ENCODE measurements around the gene AFF3. TPM values are rescaled to one million over a fixed set of nuclear protein-coding genes. Genes with fewer than 3 reads are reported as not detected.

The AFF3 gene
- total and polyA plus RNA-seq, 2 of the 13 experiments (the other 11 are each of a cell fraction or from before 2014, with no cell fraction given): not detected

DNA sequence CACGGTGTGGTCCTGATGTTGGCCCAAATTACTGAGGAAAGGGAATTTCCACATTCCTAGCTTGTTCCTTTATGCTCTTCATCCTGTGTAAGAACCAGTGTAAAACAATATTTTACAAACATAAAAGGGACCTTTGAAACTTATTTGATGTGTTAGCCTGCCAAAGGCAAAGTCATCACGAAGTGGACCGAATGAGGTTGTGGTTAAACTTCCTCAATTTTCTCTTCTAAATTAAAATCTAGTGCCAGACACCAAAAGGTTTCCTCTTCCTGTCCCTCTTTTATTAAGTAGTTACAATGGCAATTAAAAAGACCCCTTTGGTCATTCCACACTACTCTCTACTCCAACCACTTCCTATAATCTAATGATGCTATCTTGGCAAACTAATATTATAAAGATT, 279.8 kb downstream of the AFF3 start (continued):
- TF ChIP-seq, protein P1, sequence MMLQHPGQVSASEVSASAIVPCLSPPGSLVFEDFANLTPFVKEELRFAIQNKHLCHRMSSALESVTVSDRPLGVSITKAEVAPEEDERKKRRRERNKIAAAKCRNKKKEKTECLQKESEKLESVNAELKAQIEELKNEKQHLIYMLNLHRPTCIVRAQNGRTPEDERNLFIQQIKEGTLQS (CRISPR knock-in tag; IDR thresholded peaks at IDR 0.05): no peak
- TF ChIP-seq GPN1 (CRISPR knock-in tag; IDR thresholded peaks at IDR 0.05; ENCODE audit: borderline replicate concordance) (no peak), ZNF256 (CRISPR knock-in tag; conservative IDR thresholded peaks at IDR 0.05) (no peak), SMAD3 (CRISPR knock-in tag; IDR thresholded peaks at IDR 0.05) (no peak), ZNF33B (CRISPR knock-in tag; IDR thresholded peaks at IDR 0.05) (no peak)

DNA sequence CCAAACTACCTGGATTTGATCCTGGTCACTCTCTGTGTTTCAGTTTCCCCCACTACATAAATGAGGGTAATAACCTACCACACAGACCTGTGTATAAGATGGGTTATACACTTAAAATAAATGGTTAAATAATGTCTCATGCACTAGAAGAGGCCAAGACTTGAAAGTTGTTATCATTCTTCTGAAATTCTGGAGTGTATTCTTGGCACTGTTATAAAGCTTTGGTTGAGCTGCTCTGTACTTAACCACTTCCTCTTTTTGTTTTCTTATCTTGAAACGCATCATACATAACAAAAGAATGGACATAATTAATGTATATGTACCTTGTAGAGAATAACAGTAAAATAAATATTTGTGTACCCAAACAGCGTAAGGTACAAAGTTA, 281.0 kb downstream of the AFF3 start:
- BruUV-seq (replicated peaks): no TSS peak
- ChIA-PET POLR2A (no interaction called here), CTCF (ENCODE audit: low intra/inter-chr PET ratio, low total read pairs) (no interaction called here)
- Histone ChIP-seq H2AFZ (ENCODE audit: low read length) (no peak overlapping the region), H4K20me1 (ENCODE audit: insufficient read depth, low read length) (no peaks in the 10 kb centered on the region), H3K4me3 (replicated peaks in 1 of 3; ENCODE audit: insufficient read depth in 1 of 3, low read depth in 2 of 3, low read length in 3 of 3) (no peak overlapping the region), H3K79me2 (ENCODE audit: insufficient read depth, low read length) (no peaks in the 10 kb centered on the region), H3K4me1 (ENCODE audit: insufficient read depth, low read length) (no peaks in the 10 kb centered on the region), H3K27me3 (ENCODE audit: control insufficient read depth in 1 of 2, insufficient read depth in 2 of 2, low read length in 2 of 2) (no peaks in the 10 kb centered on the region), H3K27ac (ENCODE audit: extremely low read length, insufficient read depth, low read length) (no peak overlapping the region), H3K9me3 (ENCODE audit: low read length) (no peaks in the 10 kb centered on the region), H3K9ac (ENCODE audit: insufficient read depth, low read depth, low read length) (no peak overlapping the region), H3K36me3 (replicated peaks in 1 of 2; ENCODE audit: control insufficient read depth in 1 of 2, insufficient read depth in 2 of 2, low read length in 2 of 2) (no peaks in the 10 kb centered on the region), H3K4me2 (ENCODE audit: low read depth, low read length) (no peak overlapping the region)
- intact Hi-C loops (cut with micrococcal nuclease; ENCODE audit: unreplicated experiment): no loop called here
- 37% methylated on average over 2 of the region's 2 CpGs for WGBS (ENCODE audit: low lambda C conversion rate)
- in situ Hi-C loops (cut with HindIII; ENCODE audit: extremely low pct_ligation_motif_present, low pct_unique_long_range_greater_than_20kb): no loop called here
- no peak for ATAC-seq
- no peak for TF ChIP-seq ZNF761 (CRISPR knock-in tag; conservative IDR thresholded peaks at IDR 0.05)
- no peak for TF ChIP-seq ZNF253 (CRISPR knock-in tag; IDR thresholded peaks at IDR 0.05; ENCODE audit: borderline replicate concordance)
- no peak for TF ChIP-seq HHEX (CRISPR knock-in tag; IDR thresholded peaks at IDR 0.05)
- no peak for TF ChIP-seq ZIK1 (CRISPR knock-in tag; IDR thresholded peaks at IDR 0.05; ENCODE audit: borderline replicate concordance, low read depth)
- no peak for TF ChIP-seq FOXA3 (CRISPR knock-in tag; IDR thresholded peaks at IDR 0.05)
- no peak for TF ChIP-seq ARHGAP35 (CRISPR knock-in tag; IDR thresholded peaks at IDR 0.05; ENCODE audit: borderline replicate concordance)
- no peak for TF ChIP-seq NPAS2 (CRISPR knock-in tag; IDR thresholded peaks at IDR 0.05; ENCODE audit: borderline replicate concordance)
- no peak for TF ChIP-seq ZKSCAN1 (IDR thresholded peaks at IDR 0.05; ENCODE audit: low read length)
- no peak for TF ChIP-seq POLR2AphosphoS5 (IDR thresholded peaks at IDR 0.05; ENCODE audit: low read depth, low read length)
- TF ChIP-seq, protein P2, sequence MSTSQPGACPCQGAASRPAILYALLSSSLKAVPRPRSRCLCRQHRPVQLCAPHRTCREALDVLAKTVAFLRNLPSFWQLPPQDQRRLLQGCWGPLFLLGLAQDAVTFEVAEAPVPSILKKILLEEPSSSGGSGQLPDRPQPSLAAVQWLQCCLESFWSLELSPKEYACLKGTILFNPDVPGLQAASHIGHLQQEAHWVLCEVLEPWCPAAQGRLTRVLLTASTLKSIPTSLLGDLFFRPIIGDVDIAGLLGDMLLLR (CRISPR knock-in tag; IDR thresholded peaks at IDR 0.05): no peak
- TF ChIP-seq MED8 (CRISPR knock-in tag; IDR thresholded peaks at IDR 0.05; ENCODE audit: insufficient replicate concordance): no peak
- TF ChIP-seq ZNF776 (CRISPR knock-in tag; IDR thresholded peaks at IDR 0.05): no peak
- no peak for TF ChIP-seq ISL2 (CRISPR knock-in tag; IDR thresholded peaks at IDR 0.05)
- TF ChIP-seq ZNF674 (CRISPR knock-in tag; IDR thresholded peaks at IDR 0.05; ENCODE audit: low read depth): no peak
- FAIRE-seq: no peak
- no peak for DNase-seq (ENCODE audit: low spot score)

Measured in HepG2 (cell line).